Activated B cell treated with CpG ODN at 0.5 μM for 24 hours (primary cell): ENCODE measurements around the gene U2SURP. TPM values are rescaled to one million over a fixed set of nuclear protein-coding genes. Genes with fewer than 3 reads are reported as not detected.
"Not testable (repeated sequence)": the region's sequence is repeated elsewhere in the genome, so short reads cannot be mapped to it uniquely, and the experiment has no call there.

Experiments used
- ATAC-seq: fragments of 200-7000 bp; cut with Tn5 transposase; one replicate; pipeline ENCODE4 v1.10.0; 2021; ENCODE audit warnings: low read depth, mild to moderate bottlenecking, moderate library complexity
- CTCF ChIA-PET: fragments of 350-600 bp; sonication (Branson Sonifier 250); formaldehyde crosslinking; loops from one replicate; lab custom pipeline; 2021; ENCODE audit warnings: antibody characterized with exemption; lab: Charles Lee
- POLR2A ChIA-PET: fragments of 350-600 bp; sonication (Branson Sonifier 250); formaldehyde crosslinking; loops from one replicate; lab custom pipeline; 2021; ENCODE audit warnings: antibody characterized with exemption; lab: Charles Lee
- DNase-seq: peaks from one replicate; pipeline ENCODE4 v3.0.0; 2022
- H3K27ac Mint-ChIP-seq: one replicate; pipeline ENCODE4 v1.8.0; 2020; ENCODE audit warnings: mixed read lengths
- H3K27me3 Mint-ChIP-seq: one replicate; pipeline ENCODE4 v1.8.0; 2021; ENCODE audit warnings: mixed read lengths
- H3K36me3 Mint-ChIP-seq: one replicate; pipeline ENCODE4 v1.8.0; 2021; ENCODE audit warnings: low read depth, mixed read lengths
- H3K4me1 Mint-ChIP-seq: one replicate; pipeline ENCODE4 v1.8.0; 2021; ENCODE audit warnings: mixed read lengths
- H3K4me3 Mint-ChIP-seq: one replicate; pipeline ENCODE4 v1.8.0; 2020; ENCODE audit warnings: mild to moderate bottlenecking, mixed read lengths
- H3K9me3 Mint-ChIP-seq: one replicate; pipeline ENCODE4 v1.8.0; 2020; ENCODE audit warnings: mixed read lengths
- intact Hi-C: fragments of 100-400 bp; cut with micrococcal nuclease; formaldehyde crosslinking; loops from one replicate; pipeline ENCODE4 v1.15.1; 2024
- total RNA-seq: library from RNA; stranded (reverse); gene quantifications from 2 replicates; pipeline ENCODE4 v1.2.3, GENCODE V29; 2022
- TF ChIP-seq, protein P1 (sequence below): fragments of 200-600 bp; IDR thresholded peaks from one replicate; pipeline ENCODE4 v1.8.0; 2022; ENCODE audit warnings: antibody characterized with exemption, mild to moderate bottlenecking

The U2SURP gene
- total RNA-seq, 1 donor from 2014 or later: 131 TPM

DNA sequence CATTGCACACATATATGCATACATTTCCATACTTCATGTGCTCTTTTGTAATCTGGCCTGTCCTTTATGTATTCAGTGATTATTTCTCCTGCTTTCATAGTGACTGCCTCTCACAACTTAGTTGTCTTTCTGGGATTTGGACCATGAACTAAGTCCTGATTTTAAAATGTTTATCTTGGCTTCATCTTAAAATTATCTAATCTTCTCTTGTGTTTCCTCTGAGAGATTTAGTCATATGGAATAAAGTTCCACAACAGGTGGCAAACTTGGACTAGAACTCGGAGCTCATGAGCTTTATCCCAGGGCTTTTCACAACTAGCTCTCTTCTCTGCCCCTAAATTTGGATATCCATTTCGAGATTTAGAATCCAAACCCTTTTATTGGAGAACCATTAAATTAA lies 44.3 kb downstream of the U2SURP start:
- intact Hi-C loops: no loop called here
- TF ChIP-seq, protein P1, sequence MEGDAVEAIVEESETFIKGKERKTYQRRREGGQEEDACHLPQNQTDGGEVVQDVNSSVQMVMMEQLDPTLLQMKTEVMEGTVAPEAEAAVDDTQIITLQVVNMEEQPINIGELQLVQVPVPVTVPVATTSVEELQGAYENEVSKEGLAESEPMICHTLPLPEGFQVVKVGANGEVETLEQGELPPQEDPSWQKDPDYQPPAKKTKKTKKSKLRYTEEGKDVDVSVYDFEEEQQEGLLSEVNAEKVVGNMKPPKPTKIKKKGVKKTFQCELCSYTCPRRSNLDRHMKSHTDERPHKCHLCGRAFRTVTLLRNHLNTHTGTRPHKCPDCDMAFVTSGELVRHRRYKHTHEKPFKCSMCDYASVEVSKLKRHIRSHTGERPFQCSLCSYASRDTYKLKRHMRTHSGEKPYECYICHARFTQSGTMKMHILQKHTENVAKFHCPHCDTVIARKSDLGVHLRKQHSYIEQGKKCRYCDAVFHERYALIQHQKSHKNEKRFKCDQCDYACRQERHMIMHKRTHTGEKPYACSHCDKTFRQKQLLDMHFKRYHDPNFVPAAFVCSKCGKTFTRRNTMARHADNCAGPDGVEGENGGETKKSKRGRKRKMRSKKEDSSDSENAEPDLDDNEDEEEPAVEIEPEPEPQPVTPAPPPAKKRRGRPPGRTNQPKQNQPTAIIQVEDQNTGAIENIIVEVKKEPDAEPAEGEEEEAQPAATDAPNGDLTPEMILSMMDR: no peak
- ATAC-seq (no peak), DNase-seq (no peak)
- H3K4me3 Mint-ChIP-seq: no peak overlapping the region
- POLR2A ChIA-PET: interaction anchor here (0.6 kb wide), 1 partner anchor 450 kb away, joined by 3 read pairs; the partner anchor contains the start of gene PLS1
- no peaks in the 10 kb centered on the region for H3K27me3 Mint-ChIP-seq
- no peak overlapping the region for H3K27ac Mint-ChIP-seq
- H3K9me3 Mint-ChIP-seq: no peaks in the 10 kb centered on the region
- H3K4me1 Mint-ChIP-seq: no peaks in the 10 kb centered on the region
- CTCF ChIA-PET: interaction anchor here (1.1 kb wide), 1 partner anchor 598 kb away, joined by 4 read pairs; no protein-coding TSS in a partner anchor
- peaks cover 60% of the 10 kb centered on the region for H3K36me3 Mint-ChIP-seq

DNA sequence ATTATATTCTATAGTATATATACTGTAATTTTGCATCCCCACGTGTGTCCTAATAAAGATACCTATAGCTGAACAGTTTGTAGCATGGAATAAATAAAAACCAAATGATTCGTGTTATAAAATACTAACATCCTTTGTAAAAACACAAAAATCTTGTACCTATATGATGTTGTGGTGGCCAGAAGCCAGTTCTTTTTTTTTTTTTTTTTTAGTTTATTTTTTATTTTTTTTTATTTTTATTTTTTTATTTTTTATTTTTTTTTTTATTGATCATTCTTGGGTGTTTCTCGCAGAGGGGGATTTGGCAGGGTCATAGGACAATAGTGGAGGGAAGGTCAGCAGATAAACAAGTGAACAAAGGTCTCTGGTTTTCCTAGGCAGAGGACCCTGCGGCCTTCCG lies 44.7 kb downstream of the U2SURP start:
- H3K27me3 Mint-ChIP-seq, intact Hi-C loops, POLR2A ChIA-PET, H3K27ac Mint-ChIP-seq, H3K4me1 Mint-ChIP-seq, ATAC-seq, H3K9me3 Mint-ChIP-seq, H3K4me3 Mint-ChIP-seq, DNase-seq: not testable (repeated sequence)
- CTCF ChIA-PET: interaction anchor here (1.1 kb wide), 1 partner anchor 598 kb away, joined by 4 read pairs; no protein-coding TSS in a partner anchor
- H3K36me3 Mint-ChIP-seq: peaks cover 63% of the 10 kb centered on the region

DNA sequence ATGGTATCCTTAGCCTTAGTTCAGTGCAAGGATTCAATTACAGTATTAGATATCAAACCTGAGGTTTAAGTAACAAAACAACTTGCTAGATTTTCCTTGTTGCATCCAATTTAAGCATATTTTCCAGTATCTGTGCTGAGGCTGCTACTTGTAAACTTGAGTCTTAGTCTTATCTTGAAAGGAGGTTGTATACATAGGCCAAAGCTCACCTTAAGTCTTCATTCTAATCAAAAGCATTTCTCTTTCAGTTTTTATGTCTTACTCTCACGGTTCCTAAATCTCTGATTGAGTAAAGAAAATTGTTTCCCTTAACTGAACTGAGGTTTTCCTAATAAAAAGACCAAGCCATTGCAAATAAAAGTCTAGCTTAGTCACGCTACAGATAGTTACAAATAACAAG lies 52.6 kb downstream of the U2SURP start:
- Mint-ChIP-seq H3K4me1 (peaks cover 3% of the 10 kb centered on the region), H3K27me3 (no peaks in the 10 kb centered on the region), H3K4me3 (no peak overlapping the region), H3K27ac (no peak overlapping the region), H3K36me3 (peaks cover 86% of the 10 kb centered on the region), H3K9me3 (no peaks in the 10 kb centered on the region)
- ChIA-PET CTCF (interaction anchor here (1.3 kb wide), 1 partner anchor 620 kb away, joined by 4 read pairs; no protein-coding TSS in a partner anchor), POLR2A (no interaction called here)
- intact Hi-C loops: no loop called here
- TF ChIP-seq, protein P1: no peak
- ATAC-seq (no peak), DNase-seq (no peak)

DNA sequence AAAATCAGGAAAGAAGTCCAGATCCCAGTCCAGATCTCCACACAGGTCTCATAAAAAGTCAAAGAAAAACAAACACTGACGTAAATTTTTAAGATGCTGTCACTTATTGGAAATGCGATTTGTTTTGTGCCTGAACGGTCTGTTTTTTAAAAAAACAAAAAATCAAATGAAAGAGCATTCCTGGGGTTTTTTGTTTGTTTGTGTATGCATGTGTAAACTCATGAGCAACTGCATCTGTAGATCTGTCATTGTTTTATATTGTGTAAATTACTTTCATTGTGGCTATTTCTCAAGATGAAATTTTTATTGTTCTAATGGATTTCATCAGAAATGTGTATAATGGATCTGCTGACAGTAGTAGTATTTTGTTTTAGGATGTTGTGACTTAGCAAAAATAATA lies 55.0 kb downstream of the U2SURP start:
- no peaks in the 10 kb centered on the region for H3K9me3 Mint-ChIP-seq
- H3K4me1 Mint-ChIP-seq: peaks cover 6% of the 10 kb centered on the region
- H3K36me3 Mint-ChIP-seq: peaks cover 84% of the 10 kb centered on the region
- H3K27ac Mint-ChIP-seq: no peak overlapping the region
- ATAC-seq: no peak
- CTCF ChIA-PET: no interaction called here
- H3K4me3 Mint-ChIP-seq: no peak overlapping the region
- no peak for DNase-seq
- intact Hi-C loops: no loop called here
- TF ChIP-seq, protein P1: no peak
- H3K27me3 Mint-ChIP-seq: no peaks in the 10 kb centered on the region
- POLR2A ChIA-PET: no interaction called here

DNA sequence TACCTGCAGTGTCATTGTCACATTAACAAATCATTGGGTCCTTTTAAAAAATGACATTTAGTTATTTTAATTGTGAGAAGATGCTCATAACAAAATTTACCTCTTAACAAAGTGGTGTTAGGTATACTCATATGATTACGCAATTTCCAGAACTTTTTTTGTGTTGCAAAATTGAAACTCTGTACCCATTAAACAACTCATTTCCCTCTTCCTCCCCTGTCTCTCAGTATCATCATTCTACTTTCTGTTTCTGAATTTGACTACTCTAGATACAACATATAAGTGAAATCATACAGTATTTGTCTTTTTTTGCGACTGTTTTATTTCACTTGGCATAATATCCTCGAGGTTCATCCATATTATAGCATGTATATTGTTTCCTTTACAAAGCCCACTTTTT lies 59.5 kb downstream of the U2SURP start:
- Mint-ChIP-seq H3K27me3 (no peaks in the 10 kb centered on the region), H3K27ac (no peak overlapping the region), H3K4me1 (peaks cover 6% of the 10 kb centered on the region), H3K36me3 (peaks cover 53% of the 10 kb centered on the region), H3K4me3 (no peak overlapping the region), H3K9me3 (no peaks in the 10 kb centered on the region)
- DNase-seq (no peak), ATAC-seq (peak; percentile 57)
- POLR2A ChIA-PET: no interaction called here
- CTCF ChIA-PET: no interaction called here
- TF ChIP-seq, protein P1: no peak
- intact Hi-C loops: loop anchor here (1.0 kb wide), 2 partner anchors 20 to 613 kb away; no protein-coding TSS in a partner anchor
